ENCODE results near the gene OR51V1.
"Not testable (repeated sequence)": the region's sequence is repeated elsewhere in the genome, so short reads cannot be mapped to it uniquely, and the experiment has no call there.

The OR51V1 gene

GRCh38 chr11:5200582-5200981 lies at the start of gene OR51V1:
Gene OR51V1 (minus strand): TSS chr11:5200682. CDS start chr11:5200682, 0 bp downstream.
- DNase-seq (ENCODE audit: low read depth) = no peak

GRCh38 chr11:5249807-5250396 lies 49.4 kb upstream of the OR51V1 start, which contains the start of gene HBG1:
Gene HBG1 (minus strand): TSS chr11:5249857. CDS start chr11:5249804, 53 bp downstream.
- not testable (repeated sequence) for DNase-seq (ENCODE audit: low read depth)

GRCh38 chr11:5248498-5248897 lies 48.0 kb upstream of the OR51V1 start:
- not testable (repeated sequence) for DNase-seq (ENCODE audit: low read depth)

- no peak for DNase-seq (ENCODE audit: low read depth)
These were observed 47.1 kb upstream of the OR51V1 start for GRCh38 chr11:5247472-5248192.

- no peak for DNase-seq (ENCODE audit: low read depth)
These were observed 46.4 kb upstream of the OR51V1 start for GRCh38 chr11:5246772-5247471.

- DNase-seq (ENCODE audit: low read depth) = no peak
These were observed 44.7 kb upstream of the OR51V1 start for GRCh38 chr11:5245155-5245554.

GRCh38 chr11:5243816-5244180 lies 43.3 kb upstream of the OR51V1 start:
- DNase-seq (ENCODE audit: low read depth) = no peak

- no peak for DNase-seq (ENCODE audit: low read depth)
These were observed 42.7 kb upstream of the OR51V1 start for GRCh38 chr11:5242933-5243815.

GRCh38 chr11:5242208-5242607 lies 41.7 kb upstream of the OR51V1 start:
- no peak for DNase-seq (ENCODE audit: low read depth)

- no peak for DNase-seq (ENCODE audit: low read depth)
These were observed 41.0 kb upstream of the OR51V1 start for GRCh38 chr11:5241458-5241857.

- no peak for DNase-seq (ENCODE audit: low read depth)
These were observed 40.0 kb upstream of the OR51V1 start for GRCh38 chr11:5240458-5240857.

- DNase-seq (ENCODE audit: low read depth) = no peak
These were observed 39.6 kb upstream of the OR51V1 start for GRCh38 chr11:5240056-5240455.

- no peak for DNase-seq (ENCODE audit: low read depth)
These were observed 38.6 kb upstream of the OR51V1 start for GRCh38 chr11:5239046-5239445.

- DNase-seq (ENCODE audit: low read depth) = no peak
These were observed 38.0 kb upstream of the OR51V1 start for GRCh38 chr11:5238486-5238885.

GRCh38 chr11:5237420-5237819 lies 36.9 kb upstream of the OR51V1 start:
- no peak for DNase-seq (ENCODE audit: low read depth)

- no peak for DNase-seq (ENCODE audit: low read depth)
These were observed 35.0 kb upstream of the OR51V1 start for GRCh38 chr11:5235364-5236095.

- DNase-seq (ENCODE audit: low read depth) = no peak
These were observed 33.9 kb upstream of the OR51V1 start, which contains the start of gene HBD for GRCh38 chr11:5234381-5234834. Gene HBD (minus strand): TSS chr11:5234483. CDS start chr11:5234433, 50 bp downstream.

GRCh38 chr11:5233307-5233706 lies 32.8 kb upstream of the OR51V1 start:
- DNase-seq (ENCODE audit: low read depth) = no peak

GRCh38 chr11:5232821-5233220 lies 32.3 kb upstream of the OR51V1 start:
- no peak for DNase-seq (ENCODE audit: low read depth)

GRCh38 chr11:5232176-5232575 lies 31.7 kb upstream of the OR51V1 start:
- no peak for DNase-seq (ENCODE audit: low read depth)

- no peak for DNase-seq (ENCODE audit: low read depth)
These were observed 30.6 kb upstream of the OR51V1 start for GRCh38 chr11:5231111-5231510.
